Right lobe of liver (tissue), 6 donors: ENCODE measurements around the gene MAP2K2. TPM values are rescaled to one million over a fixed set of nuclear protein-coding genes. Genes with fewer than 3 reads are reported as not detected.
"Not testable (repeated sequence)": the region's sequence is repeated elsewhere in the genome, so short reads cannot be mapped to it uniquely, and the experiment has no call there.

ENCODE experiments used
- ATAC-seq, 4 donors: fragments of 200-7000 bp; cut with Tn5 transposase; one replicate each; pipeline ENCODE4 v1.9.1; 2020; ENCODE audit warnings: mild to moderate bottlenecking in 4 of 4, moderate library complexity in 4 of 4
- DNase-seq, 3 donors: peaks; one replicate each; pipeline ENCODE4 v3.0.0-alpha.2; 2020
- H3K27ac ChIP-seq, 3 donors: fragments of 200-600 bp; one replicate each; pipeline ENCODE4 v1.8.0; 2022
- H3K27me3 ChIP-seq, 2 donors: fragments of 200-600 bp; one replicate each; pipeline ENCODE4 v1.8.0; 2022
- H3K36me3 ChIP-seq, 4 donors: fragments of 200-600 bp; sonication (generic) in 1 of 4; one replicate each; pipeline versions ENCODE4 v1.5.1 to v1.8.0; 2017 to 2022; ENCODE audit warnings: control low read depth in 1 of 4
- H3K4me1 ChIP-seq, 4 donors: fragments of 200-600 bp; sonication (generic) in 1 of 4; one replicate each; pipeline versions ENCODE4 v1.5.1 to v1.8.0; 2017 to 2022; ENCODE audit warnings: control low read depth in 1 of 4
- H3K4me3 ChIP-seq, 3 donors: fragments of 200-600 bp; one replicate each; pipeline ENCODE4 v1.8.0; 2022
- H3K9me3 ChIP-seq, 4 donors: fragments of 200-600 bp; sonication (generic) in 1 of 4; one replicate each; pipeline versions ENCODE4 v1.5.1 to v1.8.0; 2017 to 2022; ENCODE audit warnings: control low read depth in 1 of 4
- CTCF ChIP-seq, 4 donors: fragments of 200-600 bp in 3 of 4; fragments of 450-650 bp in 1 of 4; IDR thresholded peaks; one replicate each; pipeline versions ENCODE4 v1.5.1 to v1.8.0; 2016 to 2022; ENCODE audit warnings: antibody characterized with exemption in 4 of 4, mild to moderate bottlenecking in 2 of 4
- POLR2A ChIP-seq: fragments of 450-650 bp; IDR thresholded peaks from one replicate; pipeline ENCODE4 v1.6.1; 2017; ENCODE audit warnings: antibody characterized with exemption, mild to moderate bottlenecking
- WGBS: methylation state at CpG from one replicate; pipeline ENCODE4 v1.1.6; 2018; ENCODE audit warnings: low coverage, low lambda C conversion rate; ENCODE audit not compliant: insufficient coverage; ENCODE audit errors: missing lambda C conversion rate; 5-methylcytosine and 5-hydroxymethylcytosine counted together
- intact Hi-C, 2 donors: fragments of 100-400 bp; cut with DNase I; formaldehyde crosslinking; loops; one replicate each; pipeline versions ENCODE4 v1.11.2 to v1.14.1; 2022
- total RNA-seq, 6 experiments: library from RNA; depleted of rRNA in 2 of 6; stranded (reverse); fragments of >200 nt in 2 of 6; fragmentation: NEBNext Ultra II Directional in 3 of 6; extraction: Animal tissue kit (Norgen Biotek cat#: 25700) in 3 of 6; gene quantifications; one replicate each; pipeline versions ENCODE4 v1.1.0 to v1.2.4, GENCODE V29; 2016 to 2023
- donor health status: DM: no; HTN: yes; CAD: no.
- donor health status: DM: no; HTN: no; CAD: no.
- donor health status: DM: no; HTN: no; CAD: no.
- donor health status: DM: no; HTN: yes; CAD: no.
- donor health status: DM: no; HTN: yes; CAD: no.

MAP2K2 gene
- total RNA-seq, 6 experiments from 2014 or later = 50.2 to 75.7 (median 59.8) TPM

- no peak for DNase-seq
- Histone ChIP-seq H3K27ac (peak overlapping the region in 1 of 3 donors; percentile 34), H3K27me3 (no peaks in the 10 kb centered on the region), H3K4me1 (peaks cover 0 to 32% (median 9%) of the 10 kb centered on the region in 4 donors), H3K4me3 (no peak overlapping the region), H3K9me3 (no peaks in the 10 kb centered on the region), H3K36me3 (no peaks in the 10 kb centered on the region)
- WGBS = 5% methylated on average over 9 of the region's 12 CpGs
- TF ChIP-seq CTCF (IDR thresholded peaks at IDR 0.05) (peak; percentile 51 to 63 (median 54)), POLR2A (no peak)
- intact Hi-C loops = no loop called here
- ATAC-seq = peak; percentile 77 to 89 (median 84)
Measured at GRCh38 chr19:4140237-4140711, 16.4 kb upstream of the MAP2K2 start.

- Histone ChIP-seq H3K36me3 (no peaks in the 10 kb centered on the region), H3K4me1 (peaks cover 0 to 32% (median 9%) of the 10 kb centered on the region in 4 donors), H3K4me3 (no peak overlapping the region), H3K9me3 (no peaks in the 10 kb centered on the region), H3K27ac (no peak overlapping the region), H3K27me3 (no peaks in the 10 kb centered on the region)
- intact Hi-C loops = no loop called here
- ATAC-seq = peak; percentile 76 to 85 (median 82)
- peak; percentile 81 to 85 (median 84) for DNase-seq
- 17% methylated on average over 14 of the region's 14 CpGs for WGBS
- TF ChIP-seq POLR2A (no peak), CTCF (IDR thresholded peaks at IDR 0.05) (peak; percentile 75 to 87 (median 86))
Measured at GRCh38 chr19:4139614-4140236, 15.8 kb upstream of the MAP2K2 start.

- no peak for TF ChIP-seq CTCF (IDR thresholded peaks at IDR 0.05)
- intact Hi-C loops = no loop called here
- WGBS = 84% methylated on average over 5 of the region's 5 CpGs
- Histone ChIP-seq H3K9me3 (no peaks in the 10 kb centered on the region), H3K36me3 (no peaks in the 10 kb centered on the region), H3K27ac (no peak overlapping the region), H3K4me3 (no peak overlapping the region), H3K4me1 (peaks cover 0 to 32% (median 9%) of the 10 kb centered on the region in 4 donors), H3K27me3 (no peaks in the 10 kb centered on the region)
- DNase-seq = no peak
- no peak for ATAC-seq
Measured at GRCh38 chr19:4138445-4138844, 14.5 kb upstream of the MAP2K2 start.

- Histone ChIP-seq H3K4me1 (peaks cover 0 to 24% (median 9%) of the 10 kb centered on the region in 4 donors), H3K27me3 (no peaks in the 10 kb centered on the region), H3K9me3 (no peaks in the 10 kb centered on the region), H3K27ac (peak overlapping the region; percentile 25 to 72 (median 57)), H3K4me3 (no peak overlapping the region), H3K36me3 (no peaks in the 10 kb centered on the region)
- WGBS = 33% methylated on average over 8 of the region's 8 CpGs
- intact Hi-C loops = no loop called here
- ATAC-seq = peak; percentile 21 to 38 (median 32)
- DNase-seq = no peak
- TF ChIP-seq POLR2A = peak; percentile 25
- no peak for TF ChIP-seq CTCF (IDR thresholded peaks at IDR 0.05)
Measured at GRCh38 chr19:4136680-4137088, 12.8 kb upstream of the MAP2K2 start.

GRCh38 chr19:4135386-4135785, 11.5 kb upstream of the MAP2K2 start:
- WGBS = 87% methylated on average over 9 of the region's 9 CpGs
- not testable (repeated sequence) for H3K27ac ChIP-seq, DNase-seq

More at GRCh38 chr19:4135386-4135785, 11.5 kb upstream of the MAP2K2 start:
- H3K36me3 ChIP-seq, H3K9me3 ChIP-seq, H3K27me3 ChIP-seq, intact Hi-C loops, ATAC-seq, H3K4me3 ChIP-seq: not testable (repeated sequence)
- H3K4me1 ChIP-seq = peaks cover 0 to 18% (median 3%) of the 10 kb centered on the region in 4 donors
